HEK293T (cell line): ENCODE measurements around the gene PRRC2B.

Experiments used
- ARNT ChIP-seq: fragments of 450-650 bp; IDR thresholded peaks from 2 replicates; pipeline ENCODE4 v1.6.1; 2017; ENCODE audit warnings: mild to moderate bottlenecking
- BHLHE40 ChIP-seq: fragments of 450-650 bp; IDR thresholded peaks from 2 replicates; pipeline ENCODE4 v1.6.1; 2016; ENCODE audit warnings: mild to moderate bottlenecking, moderate library complexity, borderline replicate concordance
- CTBP1 ChIP-seq: fragments of 450-650 bp; IDR thresholded peaks from 2 replicates; pipeline ENCODE4 v1.6.1; 2016; ENCODE audit warnings: borderline replicate concordance
- ELF4 ChIP-seq: fragments of 450-650 bp; IDR thresholded peaks from 2 replicates; pipeline ENCODE4 v1.6.1; 2017; ENCODE audit warnings: antibody characterized with exemption
- FOXA1 ChIP-seq: fragments of 450-650 bp; IDR thresholded peaks from 2 replicates; pipeline ENCODE4 v1.6.1; 2016; ENCODE audit warnings: mild to moderate bottlenecking
- FOXK2 ChIP-seq: fragments of 450-650 bp; IDR thresholded peaks from 2 replicates; pipeline ENCODE4 v1.6.1; 2016; ENCODE audit warnings: mild to moderate bottlenecking
- FOXM1 ChIP-seq: fragments of 450-650 bp; IDR thresholded peaks from 2 replicates; pipeline ENCODE4 v1.6.1; 2017; ENCODE audit warnings: mild to moderate bottlenecking, borderline replicate concordance
- SP1 ChIP-seq: fragments of 450-650 bp; IDR thresholded peaks from 2 replicates; pipeline ENCODE4 v1.6.1; 2017
- SUZ12 ChIP-seq: fragments of 450-650 bp; IDR thresholded peaks from 2 replicates; pipeline ENCODE4 v1.6.1; 2016; ENCODE audit warnings: mild to moderate bottlenecking
- ZNF384 ChIP-seq: fragments of 450-650 bp; IDR thresholded peaks from 2 replicates; pipeline ENCODE4 v1.6.1; 2016

- TF ChIP-seq BHLHE40 (no peak), FOXA1 (no peak), SP1 (no peak), FOXM1 (no peak), FOXK2 (no peak), ELF4 (no peak), ARNT (no peak), SUZ12 (no peak), ZNF384 (no peak), CTBP1 (no peak)
Measured at GRCh38 chr9:131482343-131483006, 88.6 kb downstream of the PRRC2B start.
